A549 (cell line): Measurements from ENCODE around the gene MBD3L5. TPM values are rescaled to one million over a fixed set of nuclear protein-coding genes. Genes with fewer than 3 reads are reported as not detected.
"Not testable (repeated sequence)": the region's sequence is repeated elsewhere in the genome, so short reads cannot be mapped to it uniquely, and the experiment has no call there.

ENCODE experiments used
- ATAC-seq, 2 experiments: fragments of 200-7000 bp in 1 of 2; fragments of >200 bp in 1 of 2; cut with Nextera tagmentation in 1 of 2; cut with Tn5 transposase in 1 of 2; 3 replicates each; pipeline versions ENCODE4 v1.8.0 to v1.9.1; 2018 to 2020; ENCODE audit warnings: mild to moderate bottlenecking in 1 of 2, moderate library complexity in 1 of 2
- CTCF ChIA-PET: fragments of 300-600 bp; sonication (Branson Sonifier 250); formaldehyde crosslinking; extraction: SDS; loops from one replicate; lab custom pipeline; 2021; ENCODE audit warnings: antibody characterized with exemption, inconsistent platforms; lab: Yijun Ruan, JAX
- POLR2A ChIA-PET: fragments of 350-600 bp; formaldehyde crosslinking; extraction: SDS; loops from one replicate; lab custom pipeline; 2021; ENCODE audit warnings: antibody characterized with exemption, inconsistent platforms; lab: Yijun Ruan, JAX
- DNase-seq, 2 experiments: peaks; one replicate each; pipeline versions ENCODE4 v3.0.0 to v3.0.0-alpha.2; 2011 to 2016; ENCODE audit warnings: low read depth in 1 of 2, low spot score in 1 of 2
- FAIRE-seq: peaks from 2 replicates; lab custom pipeline; 2011; peaks lifted over from hg19 to GRCh38; lab: Jason Lieb, UNC
- H3K27ac ChIP-seq, 2 experiments: fragments of >200 bp; sonication (Bioruptor Twin); formaldehyde crosslinking; 3 replicates each; pipeline ENCODE4 v1.5.1; 2016 to 2017
- H3K4me1 ChIP-seq: fragments of >200 bp; sonication (Bioruptor Twin); formaldehyde crosslinking; 3 replicates; pipeline ENCODE4 v1.6.1; 2016
- H3K4me2 ChIP-seq: fragments of >200 bp; sonication (Bioruptor Twin); formaldehyde crosslinking; 3 replicates; pipeline ENCODE4 v1.6.1; 2016
- H3K4me3 ChIP-seq: fragments of >200 bp; sonication (Bioruptor Twin); formaldehyde crosslinking; 3 replicates; pipeline ENCODE4 v1.5.1; 2016
- H3K9me3 ChIP-seq: fragments of >200 bp; sonication (Bioruptor Twin); formaldehyde crosslinking; 3 replicates; pipeline ENCODE4 v1.6.1; 2016
- ATOH8 ChIP-seq: fragments of 250-450 bp; sonication (Bioruptor Pico); IDR thresholded peaks from 2 replicates; pipeline ENCODE4 v1.5.0; 2020; ENCODE audit warnings: low read depth, mild to moderate bottlenecking, moderate library complexity
- CHD2 ChIP-seq: fragments of 150-350 bp; IDR thresholded peaks from 2 replicates; pipeline ENCODE4 v1.6.1; 2014; ENCODE audit warnings: low read length; ENCODE audit not compliant: partially characterized antibody
- CHD4 ChIP-seq: fragments of 200-600 bp; sonication (generic); IDR thresholded peaks from 2 replicates; pipeline ENCODE4 v1.6.1; 2016; ENCODE audit warnings: antibody characterized with exemption, mild to moderate bottlenecking, borderline replicate concordance
- ELK1 ChIP-seq: fragments of 150-350 bp; IDR thresholded peaks from 2 replicates; pipeline ENCODE4 v1.6.1; 2014; ENCODE audit warnings: low read depth, mild to moderate bottlenecking, low read length
- ESRRA ChIP-seq: fragments of 150-350 bp; IDR thresholded peaks from 2 replicates; pipeline ENCODE4 v1.6.1; 2014; ENCODE audit warnings: mild to moderate bottlenecking, low read length, borderline replicate concordance
- GATA3 ChIP-seq: IDR thresholded peaks from 2 replicates; pipeline ENCODE4 v1.6.1; 2012; ENCODE audit warnings: borderline replicate concordance
- HDAC2 ChIP-seq: fragments of 200-600 bp; sonication (generic); IDR thresholded peaks from 2 replicates; pipeline ENCODE4 v1.6.1; 2016
- HES2 ChIP-seq: fragments of >200 bp; sonication (Bioruptor Twin); formaldehyde crosslinking; IDR thresholded peaks from 2 replicates; pipeline ENCODE4 v1.6.1; 2016
- HOXA7 ChIP-seq: fragments of 250-450 bp; sonication (Bioruptor Pico); IDR thresholded peaks from 2 replicates; pipeline ENCODE4 v1.5.0; 2020; ENCODE audit warnings: mild to moderate bottlenecking, moderate library complexity
- MAFK ChIP-seq: fragments of 450-650 bp; IDR thresholded peaks from 2 replicates; pipeline ENCODE4 v1.6.1; 2014; ENCODE audit not compliant: partially characterized antibody
- NR3C1 ChIP-seq: fragments of >200 bp; sonication (Bioruptor Twin); formaldehyde crosslinking; IDR thresholded peaks from 3 replicates; pipeline ENCODE4 v1.6.1; 2017
- POLR2AphosphoS2 ChIP-seq: conservative IDR thresholded peaks from 2 replicates; pipeline ENCODE4 v1.6.1; 2012; ENCODE audit warnings: low read length, improper control_type of control experiment, inconsistent platforms
- RAD21 ChIP-seq, 2 experiments: fragments of >200 bp in 1 of 2; sonication (Bioruptor Twin) in 1 of 2; formaldehyde crosslinking in 1 of 2; IDR thresholded peaks in 1 of 2; conservative IDR thresholded peaks in 1 of 2; 2 replicates in 1 of 2; 3 replicates in 1 of 2; pipeline ENCODE4 v1.6.1; 2012 to 2018; ENCODE audit warnings: inconsistent platforms in 1 of 2
- SMC3 ChIP-seq: fragments of >200 bp; sonication (Bioruptor Twin); formaldehyde crosslinking; IDR thresholded peaks from 3 replicates; pipeline ENCODE4 v1.6.1; 2018; ENCODE audit warnings: inconsistent platforms
- TFCP2L1 ChIP-seq: fragments of 250-450 bp; sonication (Bioruptor Pico); IDR thresholded peaks from 2 replicates; pipeline ENCODE4 v1.5.0; 2021; ENCODE audit warnings: mild to moderate bottlenecking
- ZNF302 ChIP-seq: fragments of 250-450 bp; sonication (Bioruptor Pico); IDR thresholded peaks from 2 replicates; pipeline ENCODE4 v1.9.0; 2021; ENCODE audit warnings: inconsistent platforms, mild to moderate bottlenecking, moderate library complexity
- WGBS: methylation state at CpG from one replicate; pipeline ENCODE4 v1.1.6; 2017; ENCODE audit errors: missing lambda C conversion rate; 5-methylcytosine and 5-hydroxymethylcytosine counted together
- polyA minus RNA-seq: library from RNA; depleted of rRNA, polyadenylated mRNA; stranded (reverse); fragments of >200 nt; gene quantifications from 2 replicates; pipeline ENCODE4 v1.2.3, GENCODE V29; 2011; rRNA and poly(A)+ RNA removed
- polyA plus RNA-seq, 4 experiments: library from polyadenylated mRNA; depleted of rRNA in 3 of 4; stranded (reverse); fragments of >200 nt; fragmentation: RNase III in 1 of 4; extraction: RNeasy Plus Mini Kit Qiagen cat#74134 plus additional on column Dnase treatment in 1 of 4; gene quantifications; 2 replicates in 3 of 4; 3 replicates in 1 of 4; pipeline ENCODE4 v1.2.3, GENCODE V29; 2011 to 2017
- TF ChIP-seq, protein P1 (sequence below): IDR thresholded peaks from 2 replicates; pipeline ENCODE4 v1.6.1; 2012; ENCODE audit warnings: low read depth, borderline replicate concordance

Gene MBD3L5
- polyA plus RNA-seq (2011; rRNA removed) (not detected in 2 replicates), polyA plus RNA-seq (2017; fragmentation: RNase III; extraction: RNeasy Plus Mini Kit Qiagen cat#74134 plus additional on column Dnase treatment) (not detected in 3 replicates), polyA minus RNA-seq (not detected in 2 replicates)
- polyA plus RNA-seq (2012; cell fraction: cytosol; rRNA removed) = not detected in 2 replicates
- not detected in 2 replicates for polyA plus RNA-seq (2012; cell fraction: nucleus; rRNA removed)

DNA sequence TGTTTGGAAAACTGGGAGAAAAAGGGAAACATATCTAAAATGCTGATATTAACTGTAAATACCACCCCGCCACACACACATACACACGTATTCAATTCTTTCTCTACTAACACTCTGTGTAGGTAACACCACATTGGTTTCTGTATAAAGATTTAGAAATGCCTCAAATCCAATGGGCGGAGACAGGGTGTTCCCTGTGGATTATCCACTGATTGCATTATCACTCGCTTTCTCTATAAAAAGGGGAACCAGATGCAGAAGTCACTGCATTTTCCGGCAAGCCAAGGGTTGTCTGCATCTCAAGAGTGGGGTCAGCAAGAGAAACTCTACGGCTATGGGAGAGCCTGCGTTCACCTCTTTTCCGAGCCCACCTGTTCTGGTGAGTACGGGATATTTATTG, at the start of gene MBD3L5:
Gene MBD3L5, plus strand, starts transcription at position 301 of the 400 bp plus-strand sequence. Its CDS starts 34 bp downstream, at position 335.
- H3K9me3 ChIP-seq, FAIRE-seq, CTCF ChIA-PET, ATAC-seq, DNase-seq, H3K4me3 ChIP-seq, POLR2A ChIA-PET, H3K4me2 ChIP-seq, H3K4me1 ChIP-seq, H3K27ac ChIP-seq: not testable (repeated sequence)
- WGBS = no CpG with 5 or more reads among the region's 9 CpGs

GRCh38 chr19:6983448-6983847, 46.9 kb upstream of the MBD3L5 start:
- no peak for DNase-seq
- CTCF ChIA-PET = no interaction called here
- Histone ChIP-seq H3K4me2 (no peak overlapping the region), H3K4me3 (no peak overlapping the region), H3K9me3 (peaks cover 4% of the 10 kb centered on the region; the same call in 2 of the 3 replicates)
- TF ChIP-seq ZNF302 (CRISPR knock-in tag) (no peak), HES2 (no peak), NR3C1 (no peak)
- TF ChIP-seq, protein P1, sequence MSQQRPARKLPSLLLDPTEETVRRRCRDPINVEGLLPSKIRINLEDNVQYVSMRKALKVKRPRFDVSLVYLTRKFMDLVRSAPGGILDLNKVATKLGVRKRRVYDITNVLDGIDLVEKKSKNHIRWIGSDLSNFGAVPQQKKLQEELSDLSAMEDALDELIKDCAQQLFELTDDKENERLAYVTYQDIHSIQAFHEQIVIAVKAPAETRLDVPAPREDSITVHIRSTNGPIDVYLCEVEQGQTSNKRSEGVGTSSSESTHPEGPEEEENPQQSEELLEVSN = no peak
- TF ChIP-seq, all 56 proteins: peak for 0
- POLR2A ChIA-PET = no interaction called here
- FAIRE-seq (no peak), ATAC-seq (no peak)
- no peaks in the 10 kb centered on the region for H3K4me1 ChIP-seq
- no peak overlapping the region for H3K27ac ChIP-seq

DNA sequence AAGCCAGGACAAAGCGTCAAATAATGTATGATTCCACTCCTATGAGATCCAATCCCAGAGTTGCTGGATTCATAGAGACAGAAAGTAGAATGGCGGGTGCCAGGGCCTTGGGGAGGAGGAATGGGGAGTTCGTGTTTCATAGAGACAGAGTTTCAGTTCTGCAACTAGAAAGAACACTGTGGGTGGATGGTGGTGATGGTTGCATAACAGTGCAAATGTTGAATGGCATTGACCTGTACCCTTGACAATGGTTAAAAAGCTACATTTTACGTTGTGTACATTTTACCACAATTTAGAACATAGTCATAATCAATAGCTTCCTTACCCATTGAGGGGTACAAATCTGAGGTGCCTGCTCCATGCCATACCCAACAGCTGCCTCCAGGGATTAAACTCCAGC, 42.5 kb upstream of the MBD3L5 start:
- Histone ChIP-seq H3K27ac (no peak overlapping the region), H3K4me3 (no peak overlapping the region), H3K9me3 (0 out of 3 replicates have a peak, but pooled peaks cover 3% of the 10 kb centered on the region), H3K4me1 (no peaks in the 10 kb centered on the region), H3K4me2 (no peak overlapping the region)
- no peak for FAIRE-seq
- no peak for ATAC-seq
- ChIA-PET POLR2A (no interaction called here), CTCF (interaction anchor here (1.0 kb wide), 1 partner anchor 17 kb away, joined by 4 read pairs; no protein-coding TSS in a partner anchor)
- no peak for TF ChIP-seq HOXA7 (CRISPR knock-in tag)
- no peak for TF ChIP-seq SMC3
- no peak for TF ChIP-seq HES2
- no peak for TF ChIP-seq TFCP2L1
- no peak for TF ChIP-seq GATA3
- no peak for TF ChIP-seq MAFK
- no peak for DNase-seq
- 21% methylated on average over 4 of the region's 4 CpGs for WGBS

DNA sequence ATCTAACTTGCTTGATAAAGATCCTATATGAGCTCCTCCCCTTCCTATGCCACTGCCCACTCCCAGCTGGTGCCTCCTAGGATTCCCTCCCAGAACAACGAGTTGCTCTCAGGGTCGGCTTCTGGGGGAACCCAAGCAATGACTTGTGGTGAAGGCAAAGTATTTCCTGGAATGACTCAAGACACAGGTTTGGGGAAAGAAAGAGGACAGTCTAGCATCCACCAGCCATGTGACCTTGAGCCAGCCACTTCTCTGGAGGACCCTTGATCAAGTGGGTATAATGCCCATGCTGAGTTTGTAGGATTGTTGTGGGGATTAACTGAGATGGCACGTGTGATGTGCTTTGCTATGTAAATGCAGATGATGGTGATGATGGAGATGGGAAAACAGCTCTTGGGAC, 42.1 kb upstream of the MBD3L5 start:
- Histone ChIP-seq H3K4me3 (no peak overlapping the region), H3K9me3 (0 out of 3 replicates have a peak, but pooled peaks cover 3% of the 10 kb centered on the region), H3K27ac (no peak overlapping the region), H3K4me2 (no peak overlapping the region)
- TF ChIP-seq ATOH8 = no peak
- no peak for TF ChIP-seq ESRRA
- no peak for TF ChIP-seq HDAC2
- no peak for TF ChIP-seq RAD21 (conservative IDR thresholded peaks at IDR 0.05 in 1 of 2, IDR thresholded peaks at IDR 0.05 in 1 of 2)
- TF ChIP-seq ELK1 = no peak
- no peak for TF ChIP-seq HOXA7 (CRISPR knock-in tag)
- no peak for TF ChIP-seq CHD2
- TF ChIP-seq POLR2AphosphoS2 = no peak
- TF ChIP-seq CHD4 = no peak
- TF ChIP-seq, all 56 proteins: peak for 0
- ChIA-PET POLR2A (no interaction called here), CTCF (interaction anchor here (1.0 kb wide), 1 partner anchor 17 kb away, joined by 4 read pairs; no protein-coding TSS in a partner anchor)
- WGBS = 4% methylated on average over 3 of the region's 3 CpGs
- ATAC-seq (no peak), FAIRE-seq (no peak), DNase-seq (no peak)
- H3K4me1 ChIP-seq = no peaks in the 10 kb centered on the region
